Femur (tissue), 1 donor: ENCODE measurements around the gene GRAMD1B.

Experiments used
- DNase-seq: peaks from one replicate; pipeline ENCODE4 v3.0.0-alpha.2; 2017

Gene GRAMD1B

DNA sequence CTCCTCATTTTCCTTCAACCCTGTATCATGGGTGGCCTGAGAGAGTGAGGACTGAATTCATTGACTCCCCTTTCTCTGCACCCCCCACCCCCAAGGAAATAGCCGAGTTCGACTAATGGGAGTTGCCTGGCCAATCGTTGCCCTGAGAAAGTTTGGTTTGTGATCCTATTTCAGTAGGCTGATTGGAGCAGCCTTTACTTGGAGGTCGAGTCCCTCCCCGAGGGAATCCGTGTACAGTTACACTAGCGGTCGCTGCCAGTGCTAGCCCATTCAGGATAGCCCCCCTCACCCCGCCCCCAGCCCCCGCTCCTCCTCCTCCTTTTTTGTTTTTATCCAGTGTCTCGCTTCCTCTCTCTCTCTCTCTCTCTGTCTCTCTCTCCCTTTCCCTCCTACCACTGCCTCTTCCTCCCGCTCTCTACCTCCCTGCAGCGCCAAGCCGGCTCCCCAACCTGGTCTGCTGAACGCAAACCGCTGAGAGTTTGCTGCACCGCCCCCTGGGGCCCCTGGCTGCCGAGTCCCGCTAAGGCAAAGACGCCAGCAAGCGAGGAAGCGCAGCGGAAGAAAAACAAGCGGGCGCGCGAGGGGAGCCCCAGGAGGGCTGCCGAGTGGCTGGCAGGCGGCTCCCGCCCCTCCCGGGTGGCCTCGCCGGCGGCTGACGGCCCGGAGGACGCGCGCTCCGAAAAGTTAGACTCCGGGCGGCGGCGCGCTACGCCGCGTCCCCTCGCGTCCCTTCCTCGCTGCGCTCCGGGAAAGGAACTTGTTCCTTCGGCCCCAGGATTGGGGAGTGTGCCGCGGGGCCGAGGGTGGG, at the start of gene GRAMD1B:
GRAMD1B (plus strand) TSS at position 357 of the 808 bp plus-strand sequence. CDS start 524 bp downstream, outside the sequence.
- peak; percentile 85 for DNase-seq

GRCh38 chr11:123381149-123381548, 48.9 kb upstream of the GRAMD1B start:
- DNase-seq: no peak

GRCh38 chr11:123381817-123382554, 48.1 kb upstream of the GRAMD1B start:
- no peak for DNase-seq

DNA sequence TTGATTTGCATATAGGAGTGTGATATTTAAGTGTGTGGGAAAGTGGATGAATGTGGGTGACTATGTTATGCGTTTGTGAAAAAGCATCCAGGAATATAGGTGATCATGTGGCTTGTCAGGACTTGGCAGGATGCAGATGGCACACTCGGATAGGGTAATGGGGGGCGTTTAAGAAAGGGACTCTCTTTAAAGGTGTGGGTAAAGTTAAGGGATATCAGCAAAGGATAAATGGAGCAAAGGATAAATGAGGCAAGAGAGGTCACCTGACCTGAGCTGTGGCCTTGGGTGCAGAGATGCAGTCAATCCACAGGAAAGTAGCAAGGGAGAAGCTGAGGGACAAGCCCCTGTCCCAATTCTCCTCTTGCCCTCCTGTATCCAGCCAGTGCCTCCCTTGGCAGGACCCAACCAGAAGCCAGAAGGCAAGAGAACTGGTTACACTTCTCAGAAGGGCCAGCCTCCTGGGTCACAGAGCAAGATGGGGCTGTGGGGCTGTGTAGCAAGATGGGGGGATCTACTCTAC, 47.5 kb upstream of the GRAMD1B start:
- DNase-seq: no peak

DNA sequence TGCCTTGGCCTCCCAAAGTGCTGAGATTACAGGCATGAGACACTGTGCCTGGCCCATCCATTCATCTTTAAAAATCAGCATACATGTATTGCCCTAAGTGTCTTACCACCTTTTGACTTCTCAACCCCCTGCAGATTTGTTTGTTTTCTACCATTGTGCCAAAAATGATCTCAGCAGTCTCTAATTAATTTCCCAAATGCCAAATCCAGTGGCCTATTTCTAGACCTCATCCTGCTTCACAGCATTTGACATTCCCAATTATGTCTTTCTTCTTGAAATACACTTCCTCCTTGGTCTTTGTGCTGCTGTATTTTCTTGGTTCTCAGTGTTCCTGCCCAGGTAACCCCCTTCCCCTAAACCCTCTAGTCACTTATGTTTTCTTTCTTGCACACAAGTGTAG, 46.0 kb upstream of the GRAMD1B start:
- no peak for DNase-seq

- DNase-seq: no peak
Observed at GRCh38 chr11:123386796-123387510, 43.1 kb upstream of the GRAMD1B start.

DNA sequence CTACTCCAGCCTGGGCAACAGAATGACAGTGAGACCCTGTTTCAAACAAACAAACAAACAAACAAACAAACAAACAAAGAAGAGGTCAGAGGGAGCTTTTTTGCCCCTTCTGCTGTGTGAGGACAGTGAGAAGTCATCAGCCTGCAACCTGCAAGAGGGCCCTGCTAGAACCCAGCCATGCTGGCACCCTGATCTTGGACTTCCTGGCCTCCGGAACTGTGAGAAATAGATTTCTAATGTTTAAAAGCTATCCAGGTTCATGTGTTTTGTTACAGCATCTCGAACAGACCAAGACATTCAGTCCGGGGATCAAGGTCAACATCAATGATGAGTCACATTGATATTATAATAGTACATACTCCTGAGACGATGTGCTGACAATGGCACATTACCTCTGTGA, 41.4 kb upstream of the GRAMD1B start:
- DNase-seq: no peak

GRCh38 chr11:123390146-123390545, 39.9 kb upstream of the GRAMD1B start:
- no peak for DNase-seq

GRCh38 chr11:123391646-123392348, 38.3 kb upstream of the GRAMD1B start:
- DNase-seq: no peak

GRCh38 chr11:123392431-123392830, 37.6 kb upstream of the GRAMD1B start:
- DNase-seq: no peak

DNA sequence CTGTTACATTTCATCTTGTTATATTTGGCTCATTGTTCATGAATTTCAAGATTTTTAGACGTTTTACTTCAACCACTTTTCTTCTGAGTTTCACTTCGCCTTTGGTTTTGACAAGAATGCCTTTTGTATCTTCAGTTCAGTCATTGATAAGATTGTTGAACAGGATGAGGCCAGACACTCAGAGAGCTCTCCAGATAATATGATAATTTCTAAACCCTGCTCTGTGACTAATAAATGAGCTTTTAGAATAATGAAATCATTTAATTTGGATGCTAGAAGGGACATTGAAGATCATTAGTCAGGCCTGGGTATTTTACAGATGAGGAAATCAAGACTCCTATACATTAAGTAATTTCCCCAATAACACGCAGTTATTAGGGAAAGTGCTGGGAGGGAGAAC, 37.2 kb upstream of the GRAMD1B start:
- DNase-seq: no peak

DNA sequence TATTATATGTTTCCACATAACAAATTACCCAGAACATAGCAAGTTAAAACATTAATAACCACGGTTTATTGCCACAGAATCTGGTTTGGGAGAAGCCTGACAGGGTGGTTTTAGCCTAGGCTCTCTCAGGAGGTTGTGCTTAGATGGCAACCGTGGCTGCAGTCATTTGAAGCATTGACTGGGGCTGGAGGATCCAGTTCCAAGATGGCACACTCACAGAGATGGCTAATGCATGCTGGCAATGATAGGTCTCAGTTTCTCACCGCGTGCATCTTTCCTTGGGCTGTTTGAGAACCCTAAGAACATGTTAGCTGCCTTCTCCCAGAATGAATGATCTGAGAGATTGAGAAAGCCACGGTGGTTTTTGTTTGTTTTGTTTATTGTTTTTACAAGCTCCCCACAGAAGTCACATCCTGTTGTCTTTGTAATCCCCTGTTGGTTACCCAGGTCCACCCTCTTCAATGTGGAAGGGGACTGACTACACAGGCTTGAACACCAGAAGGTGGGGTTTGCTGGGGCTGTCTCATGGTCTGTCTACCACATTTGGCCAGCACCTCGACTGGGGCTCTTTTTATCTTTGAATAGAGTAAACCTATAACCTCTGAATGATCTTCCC, 36.6 kb upstream of the GRAMD1B start:
- DNase-seq: no peak

DNA sequence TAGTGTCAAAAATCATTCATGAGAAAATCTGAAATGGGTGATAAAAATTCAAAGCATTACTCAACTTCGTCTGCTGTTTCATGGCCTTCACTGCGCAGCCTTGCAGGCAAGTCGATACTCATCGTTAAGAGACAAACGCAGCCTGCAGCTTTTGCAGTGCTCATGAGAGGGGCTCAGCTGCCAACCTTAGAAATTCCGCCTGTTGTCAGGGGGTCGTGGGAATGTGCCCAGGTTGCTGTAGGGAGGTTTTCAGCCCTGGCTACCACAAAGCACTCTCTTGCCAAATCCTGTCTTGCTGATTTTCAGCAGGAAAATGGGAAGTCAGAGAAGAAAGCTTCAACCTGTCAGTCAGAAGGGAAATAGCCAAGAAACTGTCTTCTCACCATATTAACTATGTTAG, 25.4 kb upstream of the GRAMD1B start:
- DNase-seq: no peak

DNA sequence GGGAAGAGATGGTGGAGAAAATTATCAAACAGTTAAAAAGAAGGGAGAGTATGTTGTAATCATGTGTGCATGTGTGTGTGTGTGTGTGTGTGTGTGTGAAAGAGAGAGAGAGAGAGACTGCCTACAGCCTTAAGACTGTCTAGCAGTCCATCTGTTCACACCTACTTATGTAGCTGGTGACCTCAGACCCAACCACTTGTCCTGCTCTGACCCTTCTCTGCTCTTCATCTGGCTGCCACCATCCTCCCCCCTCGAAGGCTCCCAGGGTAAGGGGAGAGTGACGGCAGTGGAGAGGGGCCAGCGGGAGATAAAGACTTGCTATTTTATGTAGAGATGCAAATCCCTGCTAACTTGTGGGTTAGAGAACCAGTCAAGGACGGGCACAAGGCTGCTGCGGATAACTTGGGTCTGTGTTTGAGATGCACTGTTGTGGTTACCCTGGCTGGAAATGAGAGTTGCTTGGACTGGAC, 24.9 kb upstream of the GRAMD1B start:
- no peak for DNase-seq

DNA sequence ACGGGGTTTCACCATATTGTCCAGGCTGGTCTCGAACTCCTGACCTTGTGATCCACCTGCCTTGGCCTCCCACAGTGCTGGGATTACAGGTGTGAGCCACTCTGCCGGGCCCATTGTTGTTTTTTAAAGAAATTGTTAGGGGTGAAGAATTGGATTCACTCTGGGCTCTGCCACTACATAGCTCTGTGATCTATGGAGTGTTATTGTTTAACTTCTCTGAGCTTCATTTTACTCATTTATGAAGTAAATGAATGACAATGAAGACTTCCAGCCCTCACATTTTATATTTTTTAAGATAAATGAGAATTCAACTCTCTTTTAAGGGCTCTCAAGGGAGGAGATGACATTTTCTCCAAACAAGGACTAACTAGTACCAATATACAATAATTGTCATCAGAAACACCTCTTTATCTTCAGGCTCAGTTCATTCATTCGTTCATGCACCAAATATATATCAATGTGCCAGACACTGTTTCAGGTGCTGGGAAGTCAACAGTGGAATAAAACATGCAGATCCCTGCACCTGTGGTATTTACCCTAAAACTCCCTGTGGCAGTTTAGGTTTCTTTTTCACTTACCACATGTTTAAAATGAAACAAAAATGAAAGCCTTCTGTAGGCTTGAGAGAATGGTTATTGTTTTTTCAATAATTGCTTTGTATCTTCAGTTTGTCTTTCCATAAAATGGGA, 23.5 kb upstream of the GRAMD1B start:
- no peak for DNase-seq

DNA sequence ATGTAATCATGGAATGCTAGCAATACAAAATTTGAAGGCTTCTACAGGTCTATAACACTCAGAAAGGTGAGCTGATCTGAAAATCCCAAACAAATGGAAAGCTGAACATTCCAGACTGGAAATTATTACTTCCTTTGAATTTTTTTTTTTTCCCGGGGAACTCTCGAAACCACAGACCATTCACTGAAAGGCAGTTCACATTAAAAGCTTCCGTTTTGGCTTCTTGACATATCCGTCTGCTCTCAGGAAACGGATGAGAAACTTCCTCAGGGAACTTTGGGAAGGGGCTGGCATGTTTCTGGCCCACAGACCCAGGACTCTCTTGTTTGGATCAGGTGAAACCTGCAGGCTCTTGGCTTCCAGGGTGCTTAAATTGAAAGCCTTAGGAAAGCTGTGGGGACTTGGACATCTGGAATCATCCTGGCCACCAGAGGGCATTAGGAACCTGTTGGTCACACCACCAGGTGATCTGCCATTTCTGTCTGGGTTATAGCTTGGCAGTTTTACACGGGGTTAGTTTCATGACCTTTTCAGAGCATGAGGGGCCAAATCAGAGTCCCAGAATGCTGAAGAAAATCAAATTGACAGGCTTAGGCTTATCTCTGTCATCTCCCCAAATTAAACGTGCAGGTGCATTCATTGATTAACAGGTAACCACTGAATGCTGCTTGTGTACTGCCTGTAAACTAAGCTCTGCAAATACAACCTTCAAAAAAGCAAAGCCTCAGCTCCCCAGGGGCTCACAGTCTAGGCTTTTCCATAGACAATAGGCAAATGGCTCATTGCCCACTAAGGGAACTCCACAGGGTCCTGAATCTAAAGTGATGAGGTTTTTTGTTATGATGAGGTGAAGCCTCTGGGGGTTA, 22.7 kb upstream of the GRAMD1B start:
- peak; percentile 62 for DNase-seq

- DNase-seq: no peak
Observed at GRCh38 chr11:123407996-123408597, 22.0 kb upstream of the GRAMD1B start.

DNA sequence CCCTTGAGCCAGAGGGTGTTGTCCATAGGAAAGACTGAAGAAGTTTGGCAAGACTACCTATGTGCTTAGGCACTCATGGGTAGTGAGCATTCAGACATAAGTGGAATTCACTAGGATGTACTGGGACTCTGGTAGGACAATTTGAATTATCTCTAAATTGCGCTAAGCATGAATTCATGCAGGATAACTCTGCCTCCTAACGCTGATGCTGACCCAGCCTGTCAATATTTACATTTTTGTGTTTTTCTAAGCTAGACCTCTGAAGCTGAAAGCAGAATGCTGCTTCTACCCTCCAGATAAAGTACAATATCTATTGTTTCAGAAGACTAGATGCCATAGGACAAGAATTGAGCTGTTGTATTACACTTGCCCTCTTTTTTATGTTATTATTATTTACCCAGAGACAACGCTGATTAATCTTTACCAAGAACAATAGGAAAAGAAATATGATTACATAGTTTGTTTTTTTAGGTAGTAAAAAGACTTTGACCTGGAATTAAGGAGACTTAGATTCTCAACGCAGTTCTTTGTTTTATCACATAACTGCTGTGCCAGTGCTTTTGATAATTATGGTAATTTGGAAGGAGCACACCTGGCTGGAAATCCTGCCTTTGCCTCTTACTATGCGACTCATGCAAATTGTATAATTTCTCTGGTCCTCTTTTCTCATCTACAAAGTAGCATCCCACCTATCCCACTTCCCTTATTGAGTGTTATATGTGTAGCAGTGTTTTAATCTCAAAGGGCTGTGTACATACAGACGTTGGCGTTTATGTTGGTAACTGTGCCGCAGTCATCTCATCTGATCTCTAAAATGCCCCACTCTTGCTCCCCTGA, 21.2 kb upstream of the GRAMD1B start:
- no peak for DNase-seq
